OCI-LY3 (cell line): ENCODE results near the gene GNAI2.

ENCODE experiments used
- CTCF ChIP-seq: fragments of 200-600, 300-600 bp; sonication (generic); IDR thresholded peaks from 2 replicates; pipeline ENCODE4 v1.5.1; 2014; ENCODE audit warnings: antibody characterized with exemption, low read length, low read depth
- EZH2phosphoT487 ChIP-seq: fragments of 200-600 bp; shearing (Covaris generic); IDR thresholded peaks from 2 replicates; pipeline ENCODE4 v1.6.1; 2018; ENCODE audit warnings: antibody characterized with exemption, mixed run types, low read depth

GRCh38 chr3:50203113-50203808, 32.7 kb upstream of the GNAI2 start:
- no peak for TF ChIP-seq EZH2phosphoT487
- TF ChIP-seq CTCF, result no peak
